ENCODE results near the gene POLR3B.

POLR3B gene

GRCh38 chr12:106490264-106490663, 132.7 kb downstream of the POLR3B start:
- no peaks in the 10 kb centered on the region for H3K4me1 Mint-ChIP-seq (ENCODE audit: low read depth)
- no peaks in the 10 kb centered on the region for H3K36me3 Mint-ChIP-seq (ENCODE audit: low read depth)
- no peaks in the 10 kb centered on the region for H3K9me3 Mint-ChIP-seq
- H3K27me3 Mint-ChIP-seq (ENCODE audit: low read depth): no peaks in the 10 kb centered on the region
- H3K4me3 Mint-ChIP-seq: no peak overlapping the region
- no peak overlapping the region for H3K27ac Mint-ChIP-seq

- Mint-ChIP-seq H3K27ac (no peak overlapping the region), H3K36me3 (ENCODE audit: low read depth) (no peaks in the 10 kb centered on the region), H3K9me3 (no peaks in the 10 kb centered on the region)
Observed at GRCh38 chr12:106492857-106493256, 135.3 kb downstream of the POLR3B start.

GRCh38 chr12:106493531-106493930, 136.0 kb downstream of the POLR3B start:
- no peak overlapping the region for H3K27ac Mint-ChIP-seq
- H3K27me3 Mint-ChIP-seq (ENCODE audit: low read depth): no peaks in the 10 kb centered on the region
- H3K9me3 Mint-ChIP-seq: no peaks in the 10 kb centered on the region
- H3K4me3 Mint-ChIP-seq: no peak overlapping the region
- peaks cover 4% of the 10 kb centered on the region for H3K4me1 Mint-ChIP-seq (ENCODE audit: low read depth)
- H3K36me3 Mint-ChIP-seq (ENCODE audit: low read depth): no peaks in the 10 kb centered on the region

More at GRCh38 chr12:106492857-106493256, 135.3 kb downstream of the POLR3B start:
- Mint-ChIP-seq H3K27me3 (ENCODE audit: low read depth) (no peaks in the 10 kb centered on the region), H3K4me3 (no peak overlapping the region), H3K4me1 (ENCODE audit: low read depth) (peaks cover 2% of the 10 kb centered on the region)

- Mint-ChIP-seq H3K27me3 (ENCODE audit: low read depth) (no peaks in the 10 kb centered on the region), H3K9me3 (no peaks in the 10 kb centered on the region), H3K36me3 (ENCODE audit: low read depth) (peaks cover 2% of the 10 kb centered on the region), H3K4me3 (no peak overlapping the region), H3K4me1 (ENCODE audit: low read depth) (peaks cover 4% of the 10 kb centered on the region), H3K27ac (no peak overlapping the region)
Observed at GRCh38 chr12:106495354-106495965, 137.9 kb downstream of the POLR3B start.

GRCh38 chr12:106498056-106498455, 140.5 kb downstream of the POLR3B start:
- H3K27ac Mint-ChIP-seq: no peak overlapping the region
- H3K4me1 Mint-ChIP-seq (ENCODE audit: low read depth): peaks cover 4% of the 10 kb centered on the region
- H3K9me3 Mint-ChIP-seq: no peaks in the 10 kb centered on the region
- H3K4me3 Mint-ChIP-seq: no peak overlapping the region
- no peaks in the 10 kb centered on the region for H3K27me3 Mint-ChIP-seq (ENCODE audit: low read depth)
- H3K36me3 Mint-ChIP-seq (ENCODE audit: low read depth): peaks cover 2% of the 10 kb centered on the region

- no peak overlapping the region for H3K4me3 Mint-ChIP-seq
- peaks cover 2% of the 10 kb centered on the region for H3K36me3 Mint-ChIP-seq (ENCODE audit: low read depth)
- H3K4me1 Mint-ChIP-seq (ENCODE audit: low read depth): peaks cover 4% of the 10 kb centered on the region
- H3K9me3 Mint-ChIP-seq: no peaks in the 10 kb centered on the region
- H3K27me3 Mint-ChIP-seq (ENCODE audit: low read depth): no peaks in the 10 kb centered on the region
- H3K27ac Mint-ChIP-seq: no peak overlapping the region
Observed at GRCh38 chr12:106499628-106500027, 142.1 kb downstream of the POLR3B start.

- Mint-ChIP-seq H3K27ac (no peak overlapping the region), H3K4me3 (no peak overlapping the region), H3K27me3 (ENCODE audit: low read depth) (no peaks in the 10 kb centered on the region), H3K4me1 (ENCODE audit: low read depth) (no peaks in the 10 kb centered on the region), H3K9me3 (no peaks in the 10 kb centered on the region), H3K36me3 (ENCODE audit: low read depth) (peaks cover 1% of the 10 kb centered on the region)
Observed at GRCh38 chr12:106506691-106507090, 149.1 kb downstream of the POLR3B start.

GRCh38 chr12:106508966-106509365, 151.4 kb downstream of the POLR3B start:
- Mint-ChIP-seq H3K27me3 (ENCODE audit: low read depth) (no peaks in the 10 kb centered on the region), H3K9me3 (peaks cover 3% of the 10 kb centered on the region), H3K36me3 (ENCODE audit: low read depth) (peaks cover 1% of the 10 kb centered on the region), H3K4me1 (ENCODE audit: low read depth) (no peaks in the 10 kb centered on the region), H3K27ac (no peak overlapping the region), H3K4me3 (no peak overlapping the region)

- peaks cover 3% of the 10 kb centered on the region for H3K9me3 Mint-ChIP-seq
- H3K4me1 Mint-ChIP-seq (ENCODE audit: low read depth): no peaks in the 10 kb centered on the region
- H3K27me3 Mint-ChIP-seq (ENCODE audit: low read depth): no peaks in the 10 kb centered on the region
- H3K36me3 Mint-ChIP-seq (ENCODE audit: low read depth): peaks cover 1% of the 10 kb centered on the region
- H3K27ac Mint-ChIP-seq: no peak overlapping the region
- H3K4me3 Mint-ChIP-seq: no peak overlapping the region
Observed at GRCh38 chr12:106511365-106511764, 153.8 kb downstream of the POLR3B start.

GRCh38 chr12:106517314-106517713, 159.8 kb downstream of the POLR3B start:
- Mint-ChIP-seq H3K9me3 (peaks cover 3% of the 10 kb centered on the region), H3K4me3 (no peak overlapping the region), H3K27me3 (ENCODE audit: low read depth) (no peaks in the 10 kb centered on the region), H3K4me1 (ENCODE audit: low read depth) (no peaks in the 10 kb centered on the region), H3K27ac (no peak overlapping the region), H3K36me3 (ENCODE audit: low read depth) (no peaks in the 10 kb centered on the region)

- Mint-ChIP-seq H3K9me3 (no peaks in the 10 kb centered on the region), H3K4me1 (ENCODE audit: low read depth) (no peaks in the 10 kb centered on the region)
Observed at GRCh38 chr12:106519607-106520021, 162.1 kb downstream of the POLR3B start.

GRCh38 chr12:106521901-106522300, 164.4 kb downstream of the POLR3B start:
- H3K9me3 Mint-ChIP-seq: no peaks in the 10 kb centered on the region
- H3K4me3 Mint-ChIP-seq: no peak overlapping the region
- H3K4me1 Mint-ChIP-seq (ENCODE audit: low read depth): no peaks in the 10 kb centered on the region
- peaks cover 4% of the 10 kb centered on the region for H3K27me3 Mint-ChIP-seq (ENCODE audit: low read depth)
- no peak overlapping the region for H3K27ac Mint-ChIP-seq
- H3K36me3 Mint-ChIP-seq (ENCODE audit: low read depth): no peaks in the 10 kb centered on the region

More at GRCh38 chr12:106519607-106520021, 162.1 kb downstream of the POLR3B start:
- Mint-ChIP-seq H3K36me3 (ENCODE audit: low read depth) (no peaks in the 10 kb centered on the region), H3K27ac (no peak overlapping the region), H3K27me3 (ENCODE audit: low read depth) (peaks cover 4% of the 10 kb centered on the region), H3K4me3 (no peak overlapping the region)

- Mint-ChIP-seq H3K36me3 (ENCODE audit: low read depth) (no peaks in the 10 kb centered on the region), H3K27me3 (ENCODE audit: low read depth) (peaks cover 4% of the 10 kb centered on the region), H3K9me3 (no peaks in the 10 kb centered on the region), H3K4me1 (ENCODE audit: low read depth) (no peaks in the 10 kb centered on the region), H3K27ac (no peak overlapping the region), H3K4me3 (no peak overlapping the region)
Observed at GRCh38 chr12:106522708-106523107, 165.2 kb downstream of the POLR3B start.

GRCh38 chr12:106527356-106527755, 169.8 kb downstream of the POLR3B start:
- Mint-ChIP-seq H3K36me3 (ENCODE audit: low read depth) (no peaks in the 10 kb centered on the region), H3K4me1 (ENCODE audit: low read depth) (no peaks in the 10 kb centered on the region), H3K9me3 (no peaks in the 10 kb centered on the region), H3K27ac (no peak overlapping the region), H3K4me3 (no peak overlapping the region), H3K27me3 (ENCODE audit: low read depth) (peaks cover 4% of the 10 kb centered on the region)

GRCh38 chr12:106541201-106541600, 183.7 kb downstream of the POLR3B start:
- no peaks in the 10 kb centered on the region for H3K36me3 Mint-ChIP-seq (ENCODE audit: low read depth)
- no peak overlapping the region for H3K4me3 Mint-ChIP-seq
- no peaks in the 10 kb centered on the region for H3K9me3 Mint-ChIP-seq
- peaks cover 4% of the 10 kb centered on the region for H3K27me3 Mint-ChIP-seq (ENCODE audit: low read depth)
- H3K27ac Mint-ChIP-seq: no peak overlapping the region
- H3K4me1 Mint-ChIP-seq (ENCODE audit: low read depth): no peaks in the 10 kb centered on the region

- Mint-ChIP-seq H3K4me1 (ENCODE audit: low read depth) (no peaks in the 10 kb centered on the region), H3K4me3 (no peak overlapping the region), H3K36me3 (ENCODE audit: low read depth) (no peaks in the 10 kb centered on the region), H3K9me3 (peaks cover 24% of the 10 kb centered on the region), H3K27ac (no peak overlapping the region), H3K27me3 (ENCODE audit: low read depth) (peaks cover 8% of the 10 kb centered on the region)
Observed at GRCh38 chr12:106551410-106551809, 193.9 kb downstream of the POLR3B start.
